NT2/D1 (cell line): ENCODE data around the gene SUSD3.

Source experiments
- SUZ12 ChIP-seq: IDR thresholded peaks from 2 replicates; pipeline ENCODE4 v1.6.1; 2011; ENCODE audit not compliant: insufficient read length, insufficient read depth; ENCODE audit errors: extremely low read depth
- YY1 ChIP-seq: IDR thresholded peaks from 2 replicates; pipeline ENCODE4 v1.6.1; 2011; ENCODE audit not compliant: insufficient read length, insufficient read depth
- ZNF274 ChIP-seq: IDR thresholded peaks from 2 replicates; pipeline ENCODE4 v1.6.1; 2011; ENCODE audit warnings: mild to moderate bottlenecking, low read depth, low read length

DNA sequence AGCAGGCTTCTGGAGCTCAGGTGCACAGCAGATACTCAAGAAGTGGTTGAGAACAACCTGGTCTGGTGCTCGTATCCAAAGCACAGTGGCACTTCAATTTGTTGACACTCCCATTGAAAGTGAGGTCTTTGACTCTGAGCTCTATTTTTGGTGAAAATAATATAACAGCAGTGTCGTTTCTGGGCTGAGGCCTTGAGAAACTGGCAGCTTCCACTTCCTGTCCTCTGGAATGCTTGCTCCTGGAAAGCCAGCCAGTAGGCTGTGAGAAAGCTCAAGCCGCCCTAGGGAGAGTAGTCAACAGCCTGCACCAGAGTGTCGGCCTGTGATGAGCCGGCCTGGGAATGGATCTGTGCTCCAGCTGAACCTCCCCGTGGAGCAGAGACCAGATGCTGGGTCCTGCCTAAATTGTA lies 6.8 kb upstream of the SUSD3 start:
- TF ChIP-seq YY1 (no peak), ZNF274 (no peak), SUZ12 (no peak)
